GM04503 (cell line): ENCODE measurements around the gene SH3BP2.
"Not testable (repeated sequence)": the region's sequence is repeated elsewhere in the genome, so short reads cannot be mapped to it uniquely, and the experiment has no call there.

Source experiments
- DNase-seq: peaks from one replicate; pipeline ENCODE4 v3.0.0-alpha.2; 2012; ENCODE audit warnings: low read depth

SH3BP2 gene

GRCh38 chr4:2762486-2763370, 30.2 kb upstream of the SH3BP2 start:
- DNase-seq, result not testable (repeated sequence)

GRCh38 chr4:2763511-2763967, 29.3 kb upstream of the SH3BP2 start:
- DNase-seq, result no peak

- no peak for DNase-seq
Measured at GRCh38 chr4:2765832-2766526, 26.9 kb upstream of the SH3BP2 start.

- no peak for DNase-seq
Measured at GRCh38 chr4:2767046-2767704, 25.7 kb upstream of the SH3BP2 start.

- no peak for DNase-seq
Measured at GRCh38 chr4:2767705-2768074, 25.2 kb upstream of the SH3BP2 start.

GRCh38 chr4:2768124-2768523, 24.8 kb upstream of the SH3BP2 start:
- DNase-seq, result no peak

GRCh38 chr4:2768921-2769336, 24.0 kb upstream of the SH3BP2 start:
- DNase-seq, result no peak

GRCh38 chr4:2771264-2771663, 21.6 kb upstream of the SH3BP2 start:
- no peak for DNase-seq

- DNase-seq, result not testable (repeated sequence)
Measured at GRCh38 chr4:2780643-2781042, 12.2 kb upstream of the SH3BP2 start.

GRCh38 chr4:2781911-2782310, 11.0 kb upstream of the SH3BP2 start:
- no peak for DNase-seq

- no peak for DNase-seq
Measured at GRCh38 chr4:2783790-2784189, 9.1 kb upstream of the SH3BP2 start.

GRCh38 chr4:2785613-2786012, 7.3 kb upstream of the SH3BP2 start:
- no peak for DNase-seq

- DNase-seq, result no peak
Measured at GRCh38 chr4:2786152-2786671, 6.7 kb upstream of the SH3BP2 start.

GRCh38 chr4:2786794-2787229, 6.1 kb upstream of the SH3BP2 start:
- DNase-seq, result no peak

GRCh38 chr4:2787230-2788100, 5.4 kb upstream of the SH3BP2 start:
- DNase-seq, result no peak

GRCh38 chr4:2788101-2788500, 4.8 kb upstream of the SH3BP2 start:
- no peak for DNase-seq

GRCh38 chr4:2788532-2789103, 4.3 kb upstream of the SH3BP2 start:
- DNase-seq, result no peak

- DNase-seq, result no peak
Measured at GRCh38 chr4:2789351-2789750, 3.5 kb upstream of the SH3BP2 start.

GRCh38 chr4:2789793-2790582, 2.9 kb upstream of the SH3BP2 start:
- DNase-seq, result no peak
